Pancreas (tissue), 10 donors: Measurements from ENCODE around the gene MAT2B. TPM values are rescaled to one million over a fixed set of nuclear protein-coding genes. Genes with fewer than 3 reads are reported as not detected.

Experiments
- ATAC-seq, 4 donors: fragments of 200-7000 bp; cut with Tn5 transposase; one replicate each; pipeline versions ENCODE4 v1.8.0 to v1.9.1; 2020; ENCODE audit warnings: mild to moderate bottlenecking in 4 of 4, moderate library complexity in 4 of 4
- DNase-seq, 6 donors: peaks; one replicate each; pipeline ENCODE4 v3.0.0-alpha.2; 2020
- FAIRE-seq: peaks from 2 replicates; lab custom pipeline; 2012; peaks lifted over from hg19 to GRCh38; lab: Jason Lieb, UNC
- H3K27ac ChIP-seq, 4 donors: fragments of 200-600 bp; sonication (generic); 1 replicate in 3 of 4; 2 replicates in 1 of 4; pipeline versions ENCODE4 v1.5.0 to v1.8.0; 2020
- H3K27me3 ChIP-seq, 4 donors: fragments of 200-600 bp; one replicate each; pipeline ENCODE4 v1.8.0; 2021
- H3K36me3 ChIP-seq, 3 donors: fragments of 200-600 bp; sonication (generic) in 1 of 3; one replicate each; pipeline versions ENCODE4 v1.5.0 to v1.8.0; 2020 to 2021
- H3K4me1 ChIP-seq, 3 donors: fragments of 200-600 bp; one replicate each; pipeline ENCODE4 v1.8.0; 2021
- H3K4me3 ChIP-seq, 4 donors: fragments of 200-600 bp; sonication (generic) in 2 of 4; one replicate each; pipeline versions ENCODE4 v1.5.0 to v1.8.0; 2020 to 2021
- H3K9me3 ChIP-seq, 4 donors: fragments of 200-600 bp; one replicate each; pipeline ENCODE4 v1.8.0; 2021
- CTCF ChIP-seq, 4 donors: fragments of 200-600 bp; sonication (generic) in 3 of 4; IDR thresholded peaks; one replicate each; pipeline versions ENCODE4 v1.5.0 to v1.8.0; 2021; ENCODE audit warnings: antibody characterized with exemption in 4 of 4
- WGBS, 2 donors: extraction: QIAGEN DNeasy Blood & Tissue Kit; methylation state at CpG; one replicate each; pipeline ENCODE4 v1.1.7; 2013; 5-methylcytosine and 5-hydroxymethylcytosine counted together
- intact Hi-C, 3 donors: fragments of 100-400 bp; cut with DNase I; formaldehyde crosslinking; loops; one replicate each; pipeline versions ENCODE4 v1.11.1 to v1.14.2; 2022
- polyA plus RNA-seq, 2 donors: library from polyadenylated mRNA; stranded (reverse); fragments of 200-250 nt; gene quantifications; one replicate each; pipeline ENCODE4 v1.2.3, GENCODE V29; 2013
- total RNA-seq, 6 donors: library from RNA; stranded (reverse); fragmentation: NEBNext Ultra II Directional in 4 of 6; extraction: Animal tissue kit (Norgen Biotek cat#: 25700) in 4 of 6; gene quantifications; one replicate each; pipeline versions ENCODE4 v1.2.1 to v1.2.4, GENCODE V29; 2021 to 2023
- donor health status: healthy with polysubstance abuse.
- donor health status: DM: no; HTN: no; CAD: no; lungs with moderate emphysema.
- donor health status: DM: no; HTN: no; CAD: no.
- donor health status: control.
- donor health status: control.
- donor health status: Bipolar disorder and iron deficiency.
- donor health status: DM: yes; HTN: yes; CAD: no.
- donor health status: DM: no; HTN: no; CAD: no.
- donor health status: DM: no; HTN: no; CAD: no.
- donor health status: DM: yes; HTN: yes; CAD: no.

MAT2B gene
- total and polyA plus RNA-seq, 8 donors: 9.2 to 34.6 (median 15.9) TPM

- Histone ChIP-seq H3K9me3 (no peaks in the 10 kb centered on the region), H3K4me3 (no peak overlapping the region), H3K4me1 (peaks cover 0 to 9% (median 6%) of the 10 kb centered on the region in 3 donors), H3K36me3 (no peaks in the 10 kb centered on the region), H3K27me3 (no peaks in the 10 kb centered on the region), H3K27ac (no peak overlapping the region)
- intact Hi-C loops: loop anchor here in 2 of 3 donors (10.0 kb wide), 1 partner anchor 943 kb away; no protein-coding TSS in a partner anchor
- WGBS, 2 donors: 62 to 84% methylated on average over 5 of the region's 5 CpGs
- DNase-seq: no peak
- FAIRE-seq: no peak
- TF ChIP-seq CTCF (IDR thresholded peaks at IDR 0.05): no peak
- ATAC-seq: no peak
Observed at GRCh38 chr5:163561339-163561738, 55.9 kb downstream of the MAT2B start.

- H3K9me3 ChIP-seq: no peaks in the 10 kb centered on the region
- H3K4me3 ChIP-seq: no peak overlapping the region
- DNase-seq (no peak), FAIRE-seq (no peak), ATAC-seq (no peak)
- no peaks in the 10 kb centered on the region for H3K36me3 ChIP-seq
- TF ChIP-seq CTCF (IDR thresholded peaks at IDR 0.05): no peak
- no peaks in the 10 kb centered on the region for H3K27me3 ChIP-seq
- intact Hi-C loops: loop anchor here in 2 of 3 donors (10.0 kb wide), 1 partner anchor 943 kb away; no protein-coding TSS in a partner anchor
- WGBS, 2 donors: 51 to 61% methylated on average over 3 of the region's 3 CpGs
- H3K27ac ChIP-seq: no peak overlapping the region
- peaks cover 0 to 10% (median 6%) of the 10 kb centered on the region in 3 donors for H3K4me1 ChIP-seq
Observed at GRCh38 chr5:163562071-163562470, 56.7 kb downstream of the MAT2B start.

- H3K27ac ChIP-seq: no peak overlapping the region
- no peak for TF ChIP-seq CTCF (IDR thresholded peaks at IDR 0.05)
- no peak for FAIRE-seq
- no peaks in the 10 kb centered on the region for H3K27me3 ChIP-seq
- no peaks in the 10 kb centered on the region for H3K36me3 ChIP-seq
- intact Hi-C loops: loop anchor here in 2 of 3 donors (10.0 kb wide), 1 partner anchor 942 kb away; no protein-coding TSS in a partner anchor
- H3K4me3 ChIP-seq: no peak overlapping the region
- peaks cover 0 to 10% (median 6%) of the 10 kb centered on the region in 3 donors for H3K4me1 ChIP-seq
- H3K9me3 ChIP-seq: no peaks in the 10 kb centered on the region
- no peak for DNase-seq
- ATAC-seq: no peak
- 14 to 35% methylated on average over 1 of the region's 1 CpG for WGBS, 2 donors
Observed at GRCh38 chr5:163563112-163563511, 57.7 kb downstream of the MAT2B start.

GRCh38 chr5:163563880-163564279 lies 58.5 kb downstream of the MAT2B start:
- 55 to 67% methylated on average over 3 of the region's 3 CpGs for WGBS, 2 donors
- no peak overlapping the region for H3K4me3 ChIP-seq
- ATAC-seq (no peak), FAIRE-seq (no peak), DNase-seq (no peak)
- no peaks in the 10 kb centered on the region for H3K36me3 ChIP-seq
- intact Hi-C loops: loop anchor here in 2 of 3 donors (10.0 kb wide), 1 partner anchor 941 kb away; no protein-coding TSS in a partner anchor
- H3K9me3 ChIP-seq: no peaks in the 10 kb centered on the region
- peaks cover 0 to 10% (median 6%) of the 10 kb centered on the region in 3 donors for H3K4me1 ChIP-seq
- no peak overlapping the region for H3K27ac ChIP-seq
- no peaks in the 10 kb centered on the region for H3K27me3 ChIP-seq
- TF ChIP-seq CTCF (IDR thresholded peaks at IDR 0.05): no peak

- Histone ChIP-seq H3K36me3 (no peaks in the 10 kb centered on the region), H3K4me1 (peaks cover 0 to 10% (median 6%) of the 10 kb centered on the region in 3 donors), H3K9me3 (no peaks in the 10 kb centered on the region), H3K27me3 (no peaks in the 10 kb centered on the region), H3K4me3 (no peak overlapping the region), H3K27ac (no peak overlapping the region)
- intact Hi-C loops: loop anchor here in 2 of 3 donors (10.0 kb wide), 1 partner anchor 940 kb away; no protein-coding TSS in a partner anchor
- TF ChIP-seq CTCF (IDR thresholded peaks at IDR 0.05): peak; percentile 54 to 84 (median 70)
- DNase-seq (peak in 4 of 6 donors; percentile 21 to 76 (median 31)), ATAC-seq (peak; percentile 55 to 83 (median 81)), FAIRE-seq (peak; percentile 95)
- 3 to 5% methylated on average over 7 of the region's 7 CpGs for WGBS, 2 donors
Observed at GRCh38 chr5:163564321-163564938, 59.0 kb downstream of the MAT2B start.
